Measurements from ENCODE around the gene RUNX2.

DNA sequence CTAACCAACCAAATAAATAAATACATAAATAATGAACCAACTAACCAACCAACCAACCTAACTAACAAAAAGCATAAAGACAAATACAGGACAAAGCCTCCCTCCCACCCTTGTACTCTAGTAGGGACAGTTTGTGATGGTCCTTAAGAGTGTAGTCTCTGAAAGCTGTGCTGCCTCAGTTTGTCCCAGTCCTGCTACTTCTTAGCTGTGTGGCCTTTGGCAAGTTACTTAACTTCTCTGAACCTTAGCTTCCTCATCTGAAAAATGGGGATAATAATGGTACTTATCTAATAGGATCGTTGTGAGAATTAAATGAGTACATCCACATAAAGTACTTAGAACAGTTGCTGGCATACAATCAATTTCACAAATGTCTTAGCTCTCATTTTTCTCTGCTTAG lies 282.2 kb downstream of the RUNX2 start:
- TF ChIP-seq, protein P1, sequence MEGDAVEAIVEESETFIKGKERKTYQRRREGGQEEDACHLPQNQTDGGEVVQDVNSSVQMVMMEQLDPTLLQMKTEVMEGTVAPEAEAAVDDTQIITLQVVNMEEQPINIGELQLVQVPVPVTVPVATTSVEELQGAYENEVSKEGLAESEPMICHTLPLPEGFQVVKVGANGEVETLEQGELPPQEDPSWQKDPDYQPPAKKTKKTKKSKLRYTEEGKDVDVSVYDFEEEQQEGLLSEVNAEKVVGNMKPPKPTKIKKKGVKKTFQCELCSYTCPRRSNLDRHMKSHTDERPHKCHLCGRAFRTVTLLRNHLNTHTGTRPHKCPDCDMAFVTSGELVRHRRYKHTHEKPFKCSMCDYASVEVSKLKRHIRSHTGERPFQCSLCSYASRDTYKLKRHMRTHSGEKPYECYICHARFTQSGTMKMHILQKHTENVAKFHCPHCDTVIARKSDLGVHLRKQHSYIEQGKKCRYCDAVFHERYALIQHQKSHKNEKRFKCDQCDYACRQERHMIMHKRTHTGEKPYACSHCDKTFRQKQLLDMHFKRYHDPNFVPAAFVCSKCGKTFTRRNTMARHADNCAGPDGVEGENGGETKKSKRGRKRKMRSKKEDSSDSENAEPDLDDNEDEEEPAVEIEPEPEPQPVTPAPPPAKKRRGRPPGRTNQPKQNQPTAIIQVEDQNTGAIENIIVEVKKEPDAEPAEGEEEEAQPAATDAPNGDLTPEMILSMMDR (IDR thresholded peaks at IDR 0.05; ENCODE audit: low read length) = no peak
- TF ChIP-seq EZH2 (IDR thresholded peaks at IDR 0.05; ENCODE audit: borderline replicate concordance, low read length) = no peak

All from OCI-LY1 (cell line).